D341Med (cell line): ENCODE results near the gene FAIM2.

Experiments used
- DNase-seq: peaks from one replicate; pipeline ENCODE4 v3.0.0; 2012; ENCODE audit warnings: low spot score

The FAIM2 gene

GRCh38 chr12:49903700-49904423 lies at the start of gene FAIM2:
Gene FAIM2, minus strand, starts transcription at chr12:49903900. Its CDS starts 108 bp downstream, at chr12:49903792.
- no peak for DNase-seq

DNA sequence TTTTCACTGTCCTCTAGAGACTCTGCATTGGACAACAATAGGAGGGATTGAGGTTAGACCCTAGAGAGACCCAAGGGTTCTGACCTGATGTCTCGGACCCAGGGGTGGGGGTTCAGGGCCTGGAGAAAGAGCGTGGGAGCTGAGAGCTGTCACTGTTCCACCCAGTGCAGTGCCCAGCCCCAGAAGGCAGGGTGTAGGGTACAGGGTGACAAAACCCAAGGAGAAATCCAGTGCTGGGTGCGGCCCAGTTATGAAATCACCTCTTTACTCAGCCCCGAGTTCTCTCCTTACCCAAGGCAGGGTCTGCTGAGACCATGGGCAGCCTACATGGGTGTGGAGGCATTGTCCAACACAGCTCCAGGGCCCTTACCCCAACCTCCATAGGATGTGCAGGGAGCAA lies 49.5 kb upstream of the FAIM2 start:
- no peak for DNase-seq

DNA sequence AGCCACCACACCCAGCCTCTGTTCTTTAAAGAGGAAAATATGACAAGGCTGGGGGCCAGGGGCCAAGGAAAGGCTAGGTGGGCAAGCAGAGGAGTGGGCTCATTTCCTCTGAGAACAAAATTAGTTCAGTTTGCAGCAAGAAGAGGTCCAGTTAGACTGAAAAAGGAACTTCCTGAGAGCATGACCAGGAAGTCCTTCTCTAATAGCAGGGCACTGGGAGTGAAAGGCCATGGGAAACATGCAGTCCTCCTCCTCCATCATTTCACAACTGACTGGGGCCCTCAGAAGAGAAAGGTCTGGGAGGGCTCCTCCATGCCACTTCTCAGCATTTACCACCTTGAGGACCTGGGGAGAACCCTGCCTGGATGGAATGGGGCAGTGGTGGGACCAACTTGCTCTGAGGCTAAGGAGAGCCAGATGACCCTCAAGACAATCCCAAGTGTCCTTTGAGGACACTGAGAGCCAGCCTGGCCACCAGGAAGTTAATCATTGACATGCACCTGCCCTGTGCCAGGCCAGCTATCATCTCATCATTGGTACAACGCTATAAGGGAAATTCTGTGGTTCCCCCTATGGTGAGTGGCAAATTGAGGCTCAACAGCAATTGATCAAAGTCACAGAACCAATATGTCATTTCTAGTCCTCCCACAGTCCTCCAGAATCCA lies 48.8 kb upstream of the FAIM2 start:
- DNase-seq: no peak

GRCh38 chr12:49951411-49952240 lies 47.9 kb upstream of the FAIM2 start:
- DNase-seq: no peak

GRCh38 chr12:49950273-49951251 lies 46.9 kb upstream of the FAIM2 start, which contains the start of gene AQP2:
Gene AQP2, plus strand, starts transcription at chr12:49950737. Its CDS starts 94 bp downstream, at chr12:49950831.
- DNase-seq: no peak

DNA sequence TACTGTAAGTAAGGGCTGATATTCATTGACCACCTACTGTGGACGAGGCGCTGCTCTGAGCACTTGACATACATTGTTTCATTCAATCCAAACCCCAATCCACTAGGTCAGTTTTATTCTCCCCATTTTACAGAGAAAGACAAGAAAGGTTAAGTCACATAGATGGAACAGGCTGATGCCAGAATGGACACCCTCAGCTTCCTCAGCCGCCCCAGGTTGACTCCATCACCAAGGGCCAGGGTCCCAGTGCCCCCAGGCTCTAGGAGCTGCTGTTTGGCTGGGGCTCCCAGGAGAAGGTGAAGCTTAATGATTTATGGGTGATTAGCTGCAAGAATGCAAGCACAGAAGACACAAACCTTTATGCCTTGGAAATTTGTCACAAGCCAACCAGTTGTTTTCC lies 46.2 kb upstream of the FAIM2 start:
- DNase-seq: no peak

GRCh38 chr12:49948866-49949845 lies 45.5 kb upstream of the FAIM2 start:
- DNase-seq: no peak

GRCh38 chr12:49947593-49948226 lies 44.0 kb upstream of the FAIM2 start:
- DNase-seq: no peak

DNA sequence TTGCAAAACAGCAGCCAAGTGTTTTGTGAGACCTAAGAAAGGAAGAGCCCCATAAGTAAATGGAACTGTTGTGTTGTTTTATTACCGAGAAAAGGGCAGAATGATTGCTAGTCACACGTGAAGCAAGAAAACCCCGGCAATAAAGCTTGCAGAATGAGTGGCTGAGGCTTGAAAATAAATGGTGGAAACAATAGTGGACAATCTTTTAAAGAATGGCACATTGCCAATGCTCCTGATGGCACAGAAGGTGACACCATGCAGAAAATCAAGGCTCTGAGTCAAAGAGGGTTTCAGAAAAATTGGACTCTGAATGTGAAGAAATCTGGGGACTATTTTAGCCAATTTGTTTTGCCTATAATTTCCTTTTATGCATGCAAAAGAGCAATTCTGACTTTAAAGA lies 42.8 kb upstream of the FAIM2 start:
- DNase-seq: no peak

DNA sequence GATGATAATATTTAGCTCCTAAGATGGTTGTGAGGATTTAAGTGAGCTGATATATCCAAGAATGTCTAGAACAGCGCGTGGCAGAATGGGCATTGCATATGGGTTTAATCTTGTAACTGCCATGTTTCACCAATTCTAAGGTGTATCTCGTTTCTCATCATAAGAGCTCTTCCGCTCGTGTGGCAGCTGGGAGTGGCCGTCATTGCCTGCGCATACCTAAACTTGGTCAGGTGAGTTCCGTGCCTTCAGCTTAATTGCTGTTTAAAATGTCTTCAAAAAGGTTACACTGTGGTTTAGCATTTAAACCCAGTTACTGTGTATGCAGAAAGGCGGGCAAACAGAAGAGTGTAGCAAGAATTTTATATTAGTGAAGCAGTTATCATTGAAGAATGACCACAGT lies 42.4 kb upstream of the FAIM2 start:
- no peak for DNase-seq

- DNase-seq: peak; percentile 92
These were observed 41.8 kb upstream of the FAIM2 start for GRCh38 chr12:49945394-49946080.

- no peak for DNase-seq
These were observed 41.0 kb upstream of the FAIM2 start for GRCh38 chr12:49944718-49945117.

GRCh38 chr12:49944046-49944445 lies 40.3 kb upstream of the FAIM2 start:
- no peak for DNase-seq

DNA sequence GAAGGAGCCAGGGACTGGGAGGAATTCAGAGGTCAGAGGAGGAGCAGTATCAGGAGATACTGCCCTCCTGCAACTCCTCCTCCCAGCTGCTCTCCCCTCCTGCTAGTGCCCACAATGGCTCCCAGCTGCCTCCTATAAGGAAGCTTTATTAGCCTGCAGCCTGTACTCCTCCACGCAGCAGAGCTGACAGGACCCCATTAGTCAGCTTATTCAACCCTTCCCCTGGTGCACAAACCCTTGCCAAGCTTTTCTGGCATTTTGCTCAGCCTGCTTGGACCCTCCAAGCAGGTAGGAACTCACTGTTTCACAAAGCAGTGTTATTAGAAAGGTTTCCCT lies 39.9 kb upstream of the FAIM2 start:
- no peak for DNase-seq

- DNase-seq: no peak
These were observed 39.4 kb upstream of the FAIM2 start for GRCh38 chr12:49942921-49943624.

DNA sequence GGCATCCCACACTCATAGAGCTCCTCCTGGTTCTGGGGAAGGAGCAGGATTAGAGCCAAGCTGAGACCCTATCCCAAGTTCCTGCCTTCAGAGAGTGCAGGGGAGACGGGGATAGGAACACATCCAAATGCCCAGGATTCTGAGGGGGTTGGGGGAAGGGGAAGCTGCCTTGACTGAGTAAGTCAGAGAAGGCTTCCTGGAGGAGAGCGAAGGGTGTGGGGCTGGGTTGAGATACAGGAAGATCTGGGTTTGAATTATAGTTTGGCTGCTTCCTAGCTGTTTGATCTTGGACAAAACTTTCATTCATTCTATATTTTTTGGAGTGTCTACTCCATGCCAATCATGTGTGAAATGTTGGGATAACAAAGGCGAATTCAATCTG lies 38.8 kb upstream of the FAIM2 start:
- DNase-seq: no peak

DNA sequence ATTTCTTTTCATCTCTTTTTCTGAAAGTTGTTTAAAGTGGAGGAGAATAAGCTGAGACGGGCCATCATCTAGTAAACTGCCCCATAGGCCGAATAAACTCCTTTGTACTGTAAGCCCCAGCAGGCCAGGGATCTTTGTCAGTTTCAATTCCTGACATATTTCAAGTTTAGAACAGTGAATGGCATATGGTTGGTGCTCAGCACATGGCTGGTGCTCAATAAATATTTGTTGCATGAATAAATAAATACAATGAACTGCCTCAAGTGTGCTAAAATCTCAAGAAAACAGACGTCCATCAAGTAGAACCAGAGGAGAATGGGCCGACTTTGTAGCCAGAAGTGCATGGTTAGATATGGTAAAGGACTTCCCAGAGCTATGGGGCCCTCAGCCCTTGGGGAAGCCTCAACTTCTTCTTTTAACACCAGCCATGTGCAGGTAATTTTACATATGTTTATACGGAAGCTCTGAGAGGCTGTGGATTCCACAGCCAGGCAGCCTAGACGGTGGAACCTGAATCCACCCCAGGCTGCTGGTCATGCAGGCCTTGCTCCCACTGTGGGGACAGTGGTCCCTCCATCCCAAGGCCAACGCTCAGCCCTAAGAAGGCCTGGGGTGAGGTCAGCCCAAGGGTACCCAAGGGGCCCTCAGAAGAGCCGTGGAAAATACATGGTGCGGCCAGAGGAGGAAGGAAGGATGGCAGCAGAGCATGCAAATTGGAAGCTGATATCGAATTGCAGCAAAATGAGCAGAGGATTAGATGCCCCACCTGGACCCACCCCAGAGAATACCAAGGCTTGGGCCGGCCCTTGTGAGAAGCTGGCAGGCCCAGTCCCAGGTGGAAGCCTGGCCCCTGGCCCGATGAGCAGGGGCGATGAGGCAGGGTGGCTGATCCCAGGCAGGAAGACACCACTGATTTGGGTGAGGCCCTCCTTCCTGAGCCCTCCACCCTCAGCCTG lies 38.1 kb upstream of the FAIM2 start:
- no peak for DNase-seq

- no peak for DNase-seq
These were observed 36.0 kb upstream of the FAIM2 start for GRCh38 chr12:49939707-49940106.
